Nephron progenitor cell (in vitro differentiated cells): ENCODE data around the gene TRAPPC1.

ENCODE experiments used
- DNase-seq: peaks from one replicate; pipeline ENCODE4 v3.0.0; 2021
- H3K27ac Mint-ChIP-seq: 2 replicates; pipeline ENCODE4 v1.8.0; 2021; ENCODE audit warnings: mild to moderate bottlenecking, moderate library complexity, mixed read lengths
- H3K27me3 Mint-ChIP-seq: 2 replicates; pipeline ENCODE4 v1.8.0; 2021; ENCODE audit warnings: mild to moderate bottlenecking, low read depth, mixed read lengths; ENCODE audit not compliant: poor library complexity
- H3K36me3 Mint-ChIP-seq: 2 replicates; pipeline ENCODE4 v1.8.0; 2021; ENCODE audit warnings: low read depth, mixed read lengths
- H3K4me1 Mint-ChIP-seq: 2 replicates; pipeline ENCODE4 v1.8.0; 2021; ENCODE audit warnings: mixed read lengths
- H3K4me3 Mint-ChIP-seq: 2 replicates; pipeline ENCODE4 v1.8.0; 2021; ENCODE audit warnings: mild to moderate bottlenecking, moderate library complexity, mixed read lengths
- H3K9me3 Mint-ChIP-seq: 2 replicates; pipeline ENCODE4 v1.8.0; 2021; ENCODE audit warnings: mild to moderate bottlenecking, moderate library complexity, mixed read lengths
- TF ChIP-seq, protein P1 (sequence below): fragments of 200-600 bp; sonication (generic); IDR thresholded peaks from 2 replicates; pipeline ENCODE4 v1.5.0; 2021; ENCODE audit warnings: antibody characterized with exemption

Gene TRAPPC1

DNA sequence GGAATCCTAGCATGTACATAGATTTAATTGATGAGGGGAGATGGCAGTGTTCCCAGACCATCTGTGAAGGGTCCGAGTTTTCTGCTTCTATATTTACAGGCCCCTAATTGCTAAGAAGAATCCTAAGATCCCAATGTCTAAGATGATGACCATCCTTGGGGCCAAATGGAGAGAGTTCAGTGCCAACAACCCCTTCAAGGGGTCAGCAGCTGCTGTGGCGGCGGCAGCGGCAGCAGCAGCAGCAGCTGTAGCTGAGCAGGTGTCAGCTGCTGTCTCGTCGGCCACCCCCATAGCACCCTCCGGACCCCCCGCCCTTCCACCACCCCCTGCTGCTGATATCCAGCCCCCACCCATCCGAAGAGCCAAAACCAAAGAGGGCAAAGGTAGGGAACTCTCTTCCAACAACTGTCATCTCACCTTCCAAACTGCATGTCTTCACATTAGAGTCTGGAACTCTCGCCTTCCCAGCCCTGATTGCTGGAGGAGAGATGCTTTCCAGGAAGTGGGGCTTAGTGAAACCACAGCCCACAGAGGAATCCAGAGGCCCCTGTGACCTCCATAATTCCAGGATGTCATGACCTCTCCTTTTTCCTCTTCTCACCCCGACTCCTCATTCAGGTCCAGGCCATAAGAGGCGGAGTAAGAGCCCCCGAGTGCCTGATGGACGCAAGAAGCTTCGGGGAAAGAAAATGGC lies 38.4 kb downstream of the TRAPPC1 start:
- TF ChIP-seq, protein P1, sequence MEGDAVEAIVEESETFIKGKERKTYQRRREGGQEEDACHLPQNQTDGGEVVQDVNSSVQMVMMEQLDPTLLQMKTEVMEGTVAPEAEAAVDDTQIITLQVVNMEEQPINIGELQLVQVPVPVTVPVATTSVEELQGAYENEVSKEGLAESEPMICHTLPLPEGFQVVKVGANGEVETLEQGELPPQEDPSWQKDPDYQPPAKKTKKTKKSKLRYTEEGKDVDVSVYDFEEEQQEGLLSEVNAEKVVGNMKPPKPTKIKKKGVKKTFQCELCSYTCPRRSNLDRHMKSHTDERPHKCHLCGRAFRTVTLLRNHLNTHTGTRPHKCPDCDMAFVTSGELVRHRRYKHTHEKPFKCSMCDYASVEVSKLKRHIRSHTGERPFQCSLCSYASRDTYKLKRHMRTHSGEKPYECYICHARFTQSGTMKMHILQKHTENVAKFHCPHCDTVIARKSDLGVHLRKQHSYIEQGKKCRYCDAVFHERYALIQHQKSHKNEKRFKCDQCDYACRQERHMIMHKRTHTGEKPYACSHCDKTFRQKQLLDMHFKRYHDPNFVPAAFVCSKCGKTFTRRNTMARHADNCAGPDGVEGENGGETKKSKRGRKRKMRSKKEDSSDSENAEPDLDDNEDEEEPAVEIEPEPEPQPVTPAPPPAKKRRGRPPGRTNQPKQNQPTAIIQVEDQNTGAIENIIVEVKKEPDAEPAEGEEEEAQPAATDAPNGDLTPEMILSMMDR, result no peak
- H3K27me3 Mint-ChIP-seq, result peaks cover 4% of the 10 kb centered on the region
- no peak overlapping the region for H3K4me3 Mint-ChIP-seq
- H3K4me1 Mint-ChIP-seq, result peaks cover 5% of the 10 kb centered on the region
- peaks cover 73% of the 10 kb centered on the region for H3K36me3 Mint-ChIP-seq
- DNase-seq, result no peak
- H3K27ac Mint-ChIP-seq, result no peak overlapping the region
- no peaks in the 10 kb centered on the region for H3K9me3 Mint-ChIP-seq

DNA sequence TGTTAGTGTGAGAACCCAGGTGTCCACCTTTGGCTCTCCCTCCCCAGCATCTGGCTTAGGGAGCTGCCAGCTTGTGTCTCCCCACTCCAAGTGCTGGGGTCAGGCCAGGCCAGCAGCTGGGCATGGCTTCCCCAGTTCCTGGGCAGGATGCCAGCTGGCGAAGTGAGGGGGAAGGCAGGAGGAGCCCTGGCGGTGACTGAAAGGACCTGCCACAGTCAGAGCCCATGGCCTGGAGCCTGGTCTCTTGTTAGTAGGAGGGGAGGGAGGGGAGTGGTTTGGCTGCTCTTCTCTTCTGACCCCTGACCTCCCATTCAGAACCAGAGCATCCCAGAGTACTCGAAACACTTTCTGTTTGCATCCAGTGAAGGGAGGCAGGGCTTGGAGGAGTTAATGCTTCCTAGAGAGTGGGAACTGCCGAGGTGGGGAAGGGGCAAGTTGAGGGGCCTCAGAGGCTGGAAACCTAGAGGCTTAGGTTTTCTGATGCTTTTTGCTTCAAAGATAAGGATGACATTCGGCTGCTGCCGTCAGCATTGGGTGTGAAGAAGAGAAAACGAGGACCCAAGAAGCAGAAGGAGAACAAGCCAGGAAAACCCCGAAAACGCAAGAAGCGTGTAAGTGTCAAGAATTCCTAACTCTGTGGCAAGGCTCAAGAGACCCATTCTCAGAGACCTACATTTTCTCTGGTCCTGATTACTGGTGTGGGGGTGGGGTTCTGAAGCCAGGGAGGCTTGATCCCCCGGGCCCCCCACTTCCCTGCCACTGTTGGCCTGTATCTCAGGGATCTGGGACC lies 42.4 kb downstream of the TRAPPC1 start:
- Mint-ChIP-seq H3K27me3 (peaks cover 4% of the 10 kb centered on the region), H3K9me3 (no peaks in the 10 kb centered on the region), H3K27ac (peak overlapping the region; percentile 90), H3K4me1 (no peaks in the 10 kb centered on the region), H3K36me3 (peaks cover 36% of the 10 kb centered on the region), H3K4me3 (no peak overlapping the region)
- TF ChIP-seq, protein P1, result no peak
- DNase-seq, result peak; percentile 35

DNA sequence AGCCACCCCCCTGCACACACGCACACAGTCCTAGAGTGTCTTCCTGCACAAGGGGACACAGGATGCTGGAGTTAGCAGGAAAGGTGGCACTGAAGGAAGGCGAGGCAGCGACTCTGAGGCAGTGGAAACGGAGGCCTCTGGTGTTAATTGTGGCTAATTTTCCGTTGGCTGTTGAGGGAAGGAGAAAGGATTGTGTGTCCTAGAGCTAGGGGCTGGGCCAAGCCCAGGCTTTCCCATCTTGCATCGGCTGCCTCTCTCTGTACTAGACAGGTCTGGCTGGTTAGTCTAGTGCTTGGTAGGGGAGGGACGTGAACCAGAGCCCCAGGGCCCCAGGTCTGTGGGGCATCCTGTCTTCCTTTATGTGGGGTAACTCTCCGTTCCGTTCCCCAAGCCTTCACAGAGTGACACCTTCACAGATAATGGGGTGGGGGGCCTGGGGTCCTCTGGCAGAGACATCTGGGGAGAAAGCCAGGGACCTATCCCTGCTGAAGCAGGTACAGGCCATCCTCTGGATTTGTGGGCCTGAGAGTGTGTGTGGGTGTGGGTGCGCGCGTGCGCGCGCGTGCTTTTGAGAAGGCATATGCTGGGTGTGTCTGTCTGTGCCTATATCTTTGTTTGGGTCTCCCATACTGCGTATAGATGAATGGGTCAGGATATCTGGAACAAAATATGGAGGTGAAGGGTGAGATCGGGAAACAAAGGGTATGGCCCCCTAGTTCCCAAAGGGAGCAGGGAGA lies 43.4 kb downstream of the TRAPPC1 start, which contains the start of gene CHD3:
Gene CHD3, plus strand, starts transcription at position 606 of the 737 bp plus-strand sequence. CDS start 212 bp downstream, outside the sequence.
- H3K4me1 Mint-ChIP-seq, result peaks cover 5% of the 10 kb centered on the region
- H3K9me3 Mint-ChIP-seq, result no peaks in the 10 kb centered on the region
- peaks cover 26% of the 10 kb centered on the region for H3K36me3 Mint-ChIP-seq
- H3K4me3 Mint-ChIP-seq, result no peak within 1 kb of the TSS
- H3K27ac Mint-ChIP-seq, result peak within 1 kb of the TSS; percentile 90
- no peak for DNase-seq
- peaks cover 4% of the 10 kb centered on the region for H3K27me3 Mint-ChIP-seq
- TF ChIP-seq, protein P1, result no peak

DNA sequence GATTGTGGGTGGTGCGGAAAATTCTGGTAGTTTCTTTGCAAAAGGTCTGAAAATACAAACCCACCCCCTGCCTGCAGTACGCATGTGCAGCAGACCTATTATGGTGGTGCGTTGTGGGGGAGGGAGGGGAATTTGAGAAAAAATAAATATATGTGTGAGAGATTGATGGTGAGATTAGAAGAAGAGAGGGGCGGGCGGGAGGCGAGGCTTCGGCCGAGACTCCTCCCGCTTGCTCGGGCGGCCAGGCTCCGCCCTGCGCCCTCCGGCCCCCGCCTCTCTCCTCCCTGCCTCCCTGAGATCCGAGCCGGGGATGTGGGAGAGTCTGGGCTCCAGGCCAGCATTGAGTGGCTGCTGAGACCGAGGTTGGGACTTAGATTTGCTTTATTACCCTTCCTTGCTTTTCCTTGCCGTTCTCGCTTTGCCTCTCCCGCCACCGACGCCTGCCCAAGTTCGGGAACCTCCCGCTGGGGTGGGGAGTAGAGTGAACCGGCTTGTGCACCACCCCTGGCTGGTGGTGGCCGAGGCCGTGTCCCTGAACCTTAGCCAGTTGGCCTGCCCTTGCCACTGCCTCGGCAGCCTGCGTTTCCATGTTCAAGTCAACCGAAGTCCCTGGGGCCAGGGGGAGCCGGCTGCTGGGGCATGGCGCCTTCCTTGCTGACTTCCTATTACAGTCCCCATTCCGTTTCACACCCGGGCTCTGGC lies 44.1 kb downstream of the TRAPPC1 start:
- peak; percentile 84 for DNase-seq
- Mint-ChIP-seq H3K4me3 (no peak overlapping the region), H3K4me1 (peaks cover 5% of the 10 kb centered on the region), H3K27me3 (peaks cover 4% of the 10 kb centered on the region), H3K9me3 (no peaks in the 10 kb centered on the region), H3K27ac (no peak overlapping the region), H3K36me3 (peaks cover 26% of the 10 kb centered on the region)
- TF ChIP-seq, protein P1, result no peak

DNA sequence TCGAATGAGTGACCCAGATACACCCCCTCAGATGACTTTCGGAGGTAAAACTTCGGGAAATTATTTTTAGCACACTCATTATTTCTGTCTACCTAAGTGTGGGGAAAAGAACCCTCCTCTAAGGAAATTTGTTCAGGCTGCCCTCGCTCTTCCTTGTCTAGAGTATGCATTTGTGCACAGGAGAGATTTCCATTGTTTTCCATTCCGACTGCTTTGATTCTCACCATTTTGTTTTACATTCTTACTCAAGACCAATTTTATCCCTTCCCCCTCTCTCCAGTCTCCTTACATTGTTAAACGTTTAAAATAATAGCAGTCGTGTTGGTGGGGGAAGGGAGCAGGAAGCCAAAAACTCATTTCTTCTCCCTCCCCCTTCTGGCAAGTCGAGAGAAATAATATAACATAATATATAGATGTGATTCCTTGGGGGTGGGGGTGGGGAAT lies 44.7 kb downstream of the TRAPPC1 start:
- TF ChIP-seq, protein P1, result no peak
- DNase-seq, result no peak
- H3K4me1 Mint-ChIP-seq, result peaks cover 5% of the 10 kb centered on the region
- H3K9me3 Mint-ChIP-seq, result no peaks in the 10 kb centered on the region
- H3K27me3 Mint-ChIP-seq, result peaks cover 4% of the 10 kb centered on the region
- H3K27ac Mint-ChIP-seq, result no peak overlapping the region
- H3K4me3 Mint-ChIP-seq, result no peak overlapping the region
- H3K36me3 Mint-ChIP-seq, result peaks cover 25% of the 10 kb centered on the region
